ENCODE results near the gene RNF19B. TPM values are rescaled to one million over a fixed set of nuclear protein-coding genes. Genes with fewer than 3 reads are reported as not detected.
A peak's percentile ranks its signal among the peaks of the same experiment; 100 is the strongest.

The RNF19B gene
- total and polyA plus RNA-seq, 2 of the 8 experiments (the other 6 are each of a cell fraction or from before 2014, with no cell fraction given): 9.2 to 11.2 TPM

GRCh38 chr1:32893198-32894018 lies 71.2 kb downstream of the RNF19B start (continued):
- 0 out of 4 replicates have a peak, but pooled peaks of 1 of the 2 experiments have one; percentile 16 for TF ChIP-seq SIN3A (conservative IDR thresholded peaks at IDR 0.05 in 1 of 2, IDR thresholded peaks at IDR 0.05 in 1 of 2; ENCODE audit: low read depth in 1 of 2, low read length in 2 of 2)
- peak; percentile 43; the same call in 1 of the 2 replicates for TF ChIP-seq RBBP5 (IDR thresholded peaks at IDR 0.05; ENCODE audit: borderline replicate concordance, low read depth, low read length)
- no peak for TF ChIP-seq CREB1 (IDR thresholded peaks at IDR 0.05)
- no peak for TF ChIP-seq CHD1 (IDR thresholded peaks at IDR 0.05; ENCODE audit: low read depth, low read length)
- TF ChIP-seq TAF7 (optimal IDR thresholded peaks at IDR 0.05; ENCODE audit: borderline replicate concordance, low read depth, low read length): peak; percentile 1
- TF ChIP-seq SP2 (IDR thresholded peaks at IDR 0.05; ENCODE audit: low read length): no peak
- peak; percentile 47 for TF ChIP-seq PHF8 (conservative IDR thresholded peaks at IDR 0.05; ENCODE audit: low read depth, low read length)
- TF ChIP-seq GTF2F1 (IDR thresholded peaks at IDR 0.05; ENCODE audit: borderline replicate concordance, low read depth, low read length): no peak
- 0 out of 2 replicates have a peak, but pooled peaks have one; percentile 22 for TF ChIP-seq POLR2AphosphoS5 (IDR thresholded peaks at IDR 0.05; ENCODE audit: low read depth, low read length)
